GM21528 (cell line): ENCODE data around the gene POTEC.
"Not testable (repeated sequence)": the region's sequence is repeated elsewhere in the genome, so short reads cannot be mapped to it uniquely, and the experiment has no call there.

Experiments
- ATAC-seq: cut with Tn5 transposase; IDR thresholded peaks from one replicate; pipeline ENCODE4 v1.9.1; 2021; ENCODE audit warnings: mild to moderate bottlenecking, moderate library complexity; ENCODE audit not compliant: unreplicated experiment, low FRiP score

The POTEC gene

GRCh38 chr18:14543446-14543964 is at the start of gene POTEC:
TSS of gene POTEC (minus strand) at chr18:14543600. CDS start at chr18:14543146, 454 bp downstream.
- not testable (repeated sequence) for ATAC-seq

GRCh38 chr18:14577971-14578370 is 34.6 kb upstream of the POTEC start:
- ATAC-seq = no peak

GRCh38 chr18:14559502-14559901 is 16.1 kb upstream of the POTEC start:
- ATAC-seq = not testable (repeated sequence)

DNA sequence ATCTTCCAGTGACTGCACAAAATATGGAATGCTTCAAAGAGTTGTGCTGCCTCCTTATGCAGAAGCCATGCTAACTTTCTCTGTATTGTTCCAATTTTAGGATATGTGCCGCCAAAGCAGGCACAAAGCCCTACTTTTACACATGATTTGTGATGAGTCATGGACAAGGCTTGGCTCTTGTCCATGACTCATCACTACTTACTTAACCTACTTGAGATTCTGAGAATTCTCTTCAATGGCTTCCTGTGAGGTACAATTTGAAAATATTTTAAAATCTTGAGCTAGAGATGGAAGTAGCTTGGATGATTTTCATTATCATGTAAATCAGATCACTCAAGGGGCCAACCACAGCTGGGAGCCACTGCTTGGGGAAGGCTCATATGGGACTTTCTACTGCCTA is 11.7 kb downstream of the POTEC start:
- not testable (repeated sequence) for ATAC-seq

GRCh38 chr18:14510707-14511106 is 32.7 kb downstream of the POTEC start:
- ATAC-seq = not testable (repeated sequence)

- not testable (repeated sequence) for ATAC-seq
Observed at GRCh38 chr18:14503691-14504090, 39.7 kb downstream of the POTEC start.

GRCh38 chr18:14501894-14502293 is 41.5 kb downstream of the POTEC start:
- not testable (repeated sequence) for ATAC-seq

- not testable (repeated sequence) for ATAC-seq
Observed at GRCh38 chr18:14489256-14490014, 54.0 kb downstream of the POTEC start.

DNA sequence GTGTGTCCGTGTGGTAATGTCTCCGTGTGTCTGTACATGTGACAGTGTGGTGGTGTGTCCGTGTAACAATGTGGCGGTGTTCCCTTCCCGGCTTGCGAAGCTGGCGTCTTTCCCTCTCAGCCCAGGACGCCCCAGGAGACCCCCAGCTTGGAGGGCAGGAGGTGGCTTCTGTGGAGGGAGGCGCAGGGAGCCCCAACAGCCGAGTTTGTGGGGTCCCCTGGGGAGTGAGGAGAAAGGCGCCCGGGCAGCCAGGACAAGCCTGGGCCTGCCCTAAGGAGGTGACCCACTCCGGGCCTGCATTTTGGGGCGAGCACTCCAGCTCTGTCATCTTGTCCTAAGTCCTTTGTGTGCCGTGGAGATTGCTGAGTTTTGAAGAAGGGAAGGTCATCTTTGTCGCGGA is 54.6 kb downstream of the POTEC start:
- ATAC-seq = not testable (repeated sequence)

GRCh38 chr18:14486926-14487580 is 56.3 kb downstream of the POTEC start:
- not testable (repeated sequence) for ATAC-seq

GRCh38 chr18:14479076-14479475 is 64.3 kb downstream of the POTEC start:
- ATAC-seq = not testable (repeated sequence)

GRCh38 chr18:14475520-14475919 is 67.9 kb downstream of the POTEC start:
- ATAC-seq = not testable (repeated sequence)

- ATAC-seq = not testable (repeated sequence)
Observed at GRCh38 chr18:14474752-14475151, 68.6 kb downstream of the POTEC start.

DNA sequence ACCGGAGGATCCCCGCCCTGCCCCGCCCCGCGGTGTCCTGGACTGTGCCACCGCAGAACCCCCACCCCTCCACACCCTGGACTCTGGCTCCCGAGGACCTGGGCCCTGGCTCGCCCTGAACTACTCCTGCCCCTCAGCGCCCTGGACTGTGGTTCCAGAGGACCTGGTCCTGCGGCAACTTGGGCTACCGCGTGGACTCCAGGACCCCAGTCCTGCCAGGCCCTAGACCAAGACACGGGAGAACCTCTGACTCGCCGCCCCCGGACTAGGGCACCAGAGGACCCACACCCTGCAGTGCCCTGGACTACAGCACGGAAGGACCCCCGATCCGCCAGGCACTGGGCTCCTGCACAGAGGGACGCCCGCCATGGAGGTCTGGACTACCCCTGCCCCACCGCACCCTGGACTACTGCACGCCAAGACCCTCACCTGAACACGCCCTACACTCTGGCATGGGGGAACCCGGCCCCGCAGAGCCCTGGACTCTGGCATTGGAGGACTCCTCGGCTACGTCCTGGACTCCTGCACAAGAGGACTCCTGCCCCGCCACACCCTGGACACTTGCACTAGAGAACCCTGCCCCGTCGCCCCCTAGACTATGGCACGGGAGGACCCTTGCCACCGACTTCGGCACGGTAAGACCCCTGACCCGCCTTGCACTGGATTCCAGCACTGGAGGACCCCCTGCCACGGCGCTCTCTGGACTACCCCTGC is 69.2 kb downstream of the POTEC start:
- not testable (repeated sequence) for ATAC-seq

DNA sequence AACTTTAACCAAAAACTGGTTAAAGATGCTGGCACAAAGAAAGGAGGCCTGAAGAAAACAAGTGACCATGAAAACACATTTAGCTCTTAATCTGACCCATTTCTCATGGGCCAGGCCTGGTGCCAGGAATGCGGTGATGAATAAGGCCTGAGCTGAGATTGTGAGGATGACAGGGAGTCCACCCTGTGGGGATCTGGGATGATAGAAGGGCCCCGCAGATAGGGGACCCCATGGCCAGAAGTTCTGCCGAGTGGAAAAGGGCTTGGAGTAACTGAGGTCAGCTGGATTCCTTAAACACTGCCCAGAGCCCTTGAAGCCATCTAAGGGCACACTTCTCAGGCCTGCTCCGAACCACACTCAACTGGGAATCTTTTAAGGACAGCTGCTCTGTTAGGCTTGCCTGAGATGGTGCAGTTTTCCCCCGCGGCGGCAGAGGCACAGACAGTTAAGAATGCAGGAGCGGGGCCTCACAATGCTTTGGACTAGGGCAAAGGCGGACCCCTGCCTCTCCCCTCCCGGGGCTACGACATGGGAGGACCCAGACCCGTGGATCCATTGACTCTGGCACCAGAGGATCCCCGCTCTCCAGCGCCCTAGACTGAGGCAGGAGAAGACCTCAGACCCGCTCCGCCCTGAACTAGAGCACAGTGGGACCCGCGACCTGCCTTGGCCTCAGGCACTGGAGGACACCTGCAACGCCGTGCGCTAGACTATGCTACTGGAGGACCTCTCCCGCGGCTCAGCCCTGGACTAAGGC is 70.0 kb downstream of the POTEC start:
- ATAC-seq = not testable (repeated sequence)

DNA sequence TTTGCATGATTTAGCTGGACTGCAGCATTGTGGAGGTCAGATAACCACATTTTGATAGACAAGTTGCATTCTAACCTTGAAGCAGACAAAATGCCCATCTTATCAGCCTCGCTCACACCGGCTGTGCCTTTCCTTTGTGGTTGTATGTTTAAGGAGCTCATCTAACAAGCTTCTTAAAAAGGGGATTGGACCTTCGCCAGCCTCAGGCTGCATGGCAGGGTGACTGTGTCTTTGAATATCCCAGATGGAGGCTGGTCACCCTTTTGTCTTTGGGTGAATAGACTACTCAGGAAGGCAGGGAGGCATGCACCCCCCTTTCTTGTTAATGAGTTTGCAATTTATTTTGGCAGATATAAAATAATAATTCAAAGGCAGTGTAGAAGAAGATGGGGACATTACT is 72.1 kb downstream of the POTEC start:
- ATAC-seq = not testable (repeated sequence)

GRCh38 chr18:14470446-14470845 is 73.0 kb downstream of the POTEC start:
- ATAC-seq = not testable (repeated sequence)

DNA sequence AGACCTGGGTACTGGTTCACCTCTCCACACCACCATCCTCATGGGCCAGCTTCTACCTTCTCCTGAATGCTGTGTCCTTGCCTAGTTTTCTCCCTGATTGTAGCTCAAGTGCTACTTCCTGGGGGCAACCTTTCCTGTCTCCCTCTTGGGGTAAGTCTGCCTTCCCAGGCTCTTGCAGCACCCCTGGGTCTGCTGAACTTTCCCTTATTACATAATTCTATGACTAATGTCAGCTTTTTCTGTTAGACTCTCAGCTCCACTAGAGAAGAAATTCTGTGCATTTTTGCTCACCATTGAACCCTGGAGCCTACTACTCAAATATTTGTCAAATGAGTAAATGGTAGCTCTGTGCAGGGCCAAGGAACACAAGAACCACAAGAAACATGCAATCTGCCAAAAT is 73.4 kb downstream of the POTEC start:
- not testable (repeated sequence) for ATAC-seq

GRCh38 chr18:14465989-14466388 is 77.4 kb downstream of the POTEC start:
- not testable (repeated sequence) for ATAC-seq
